MV-4-11 (cell line): ENCODE results near the gene ZC3H13.
"Not testable (repeated sequence)": the region's sequence is repeated elsewhere in the genome, so short reads cannot be mapped to it uniquely, and the experiment has no call there.

ENCODE experiments used
- DNase-seq: peaks from one replicate; lab custom pipeline; 2025; lab: John Stamatoyannopoulos, UW

ZC3H13 gene

DNA sequence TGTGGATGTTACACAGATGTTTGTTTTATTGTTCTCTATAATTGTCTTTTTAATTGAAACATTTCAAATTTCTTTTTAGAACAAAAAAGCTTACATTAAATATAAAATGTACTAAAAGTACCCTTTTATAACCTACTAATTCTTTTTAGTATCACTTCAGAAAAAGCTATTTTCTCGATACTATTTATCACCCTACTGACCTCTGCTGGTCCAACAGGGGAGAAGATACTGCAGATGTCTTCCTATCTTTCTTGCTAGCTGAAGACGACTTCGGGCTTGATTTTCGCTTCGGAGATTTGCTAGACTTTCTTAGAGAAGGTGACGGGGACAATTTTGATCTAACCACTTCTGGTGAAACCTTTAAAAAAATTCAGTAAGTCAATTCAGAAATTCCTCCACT lies 42.4 kb downstream of the ZC3H13 start:
- DNase-seq = peak; percentile 17

DNA sequence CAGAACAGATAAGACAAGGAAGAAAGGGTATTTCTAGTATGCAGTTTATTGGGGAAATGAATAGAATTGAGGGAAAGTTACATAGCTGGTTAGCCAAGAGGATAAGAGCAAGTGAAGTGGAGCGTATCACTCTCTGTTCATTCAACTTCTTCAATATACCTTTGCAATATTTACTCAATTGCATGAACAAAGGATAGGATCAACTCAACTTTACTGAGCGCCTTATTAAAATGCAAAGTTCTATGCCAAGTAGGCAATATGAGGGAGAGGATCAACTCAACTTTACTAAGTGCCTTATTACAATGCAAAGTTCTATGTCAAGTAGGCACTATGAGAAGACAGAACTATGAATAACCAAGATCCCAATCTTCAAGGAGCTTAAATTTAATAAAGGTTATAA lies 43.9 kb downstream of the ZC3H13 start:
- no peak for DNase-seq

DNA sequence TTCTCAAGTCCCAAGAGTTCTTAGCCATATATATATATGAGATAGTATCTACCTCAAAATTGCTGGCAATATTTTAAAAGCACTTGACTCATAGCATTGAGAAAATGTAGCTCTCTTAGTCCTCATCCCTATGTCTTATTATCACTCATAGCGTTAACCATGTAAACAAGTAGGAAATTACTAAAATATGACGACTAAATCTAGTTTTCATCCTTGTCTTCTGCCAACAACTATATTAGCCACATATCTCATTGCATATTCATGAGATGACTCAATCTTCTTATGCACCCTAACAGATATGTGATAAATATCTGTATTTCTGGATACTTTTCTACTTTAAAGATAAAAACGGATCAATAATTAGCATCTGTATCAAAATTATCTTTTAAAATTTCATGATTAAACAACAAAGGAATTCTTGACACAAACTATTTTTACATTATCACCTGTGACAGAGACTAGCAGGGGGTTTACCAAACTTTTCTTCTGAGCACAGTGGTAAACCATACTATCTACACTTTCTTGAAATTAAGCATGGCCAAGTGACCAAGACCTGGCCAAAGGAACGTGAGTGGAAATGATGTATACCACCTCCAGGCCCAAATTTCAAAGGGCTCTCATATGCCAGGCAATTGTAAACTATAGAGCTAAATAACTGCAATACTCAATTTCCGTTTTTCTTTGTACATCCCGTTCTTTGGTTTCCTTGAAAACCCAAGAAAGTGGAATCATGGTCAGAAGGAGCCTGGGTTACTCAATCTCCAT lies 45.7 kb downstream of the ZC3H13 start:
- peak; percentile 27 for DNase-seq

DNA sequence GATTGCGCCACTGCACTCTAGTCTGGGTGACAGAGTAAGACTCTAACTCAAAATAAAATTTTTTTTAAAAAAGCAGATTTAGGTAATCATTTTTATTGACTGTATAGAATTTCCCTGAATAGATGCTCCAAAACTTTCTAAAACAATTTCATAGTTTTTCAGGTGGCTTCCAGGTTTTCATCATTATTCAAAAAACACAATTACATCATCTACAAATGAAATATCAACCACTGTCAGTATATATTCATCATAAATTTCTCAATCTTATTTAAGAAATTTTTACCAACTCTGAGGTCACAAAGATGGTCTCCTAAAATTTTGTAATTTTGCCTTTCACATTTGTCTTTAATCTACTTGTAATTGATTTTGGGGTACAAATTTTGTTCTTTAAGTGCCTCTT lies 48.1 kb downstream of the ZC3H13 start:
- DNase-seq = no peak

GRCh38 chr13:45996631-45997030 lies 55.9 kb downstream of the ZC3H13 start:
- no peak for DNase-seq

- no peak for DNase-seq
Observed at GRCh38 chr13:45995245-45995644, 57.3 kb downstream of the ZC3H13 start.

- no peak for DNase-seq
Observed at GRCh38 chr13:45994752-45995151, 57.8 kb downstream of the ZC3H13 start.

GRCh38 chr13:45989607-45990006 lies 62.9 kb downstream of the ZC3H13 start:
- DNase-seq = no peak

DNA sequence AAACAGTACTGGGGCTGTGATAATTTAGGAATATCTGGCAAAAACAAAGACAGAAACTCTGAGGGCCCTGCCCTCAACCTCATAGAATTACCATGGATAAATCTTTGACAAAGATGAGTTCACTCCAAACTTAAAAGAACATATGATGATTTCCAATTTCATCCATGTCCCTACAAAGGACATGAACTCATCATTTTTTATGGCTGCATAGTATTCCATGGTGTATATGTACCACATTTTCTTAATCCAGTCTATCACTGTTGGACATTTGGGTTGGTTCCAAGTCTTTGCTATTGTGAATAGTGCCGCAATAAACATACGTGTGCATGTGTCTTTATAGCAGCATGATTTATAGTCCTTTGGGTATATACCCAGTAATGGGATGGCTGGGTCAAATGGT lies 71.4 kb downstream of the ZC3H13 start:
- not testable (repeated sequence) for DNase-seq

- DNase-seq = no peak
Observed at GRCh38 chr13:45975337-45975736, 77.2 kb downstream of the ZC3H13 start.

- no peak for DNase-seq
Observed at GRCh38 chr13:45974500-45974899, 78.0 kb downstream of the ZC3H13 start.

DNA sequence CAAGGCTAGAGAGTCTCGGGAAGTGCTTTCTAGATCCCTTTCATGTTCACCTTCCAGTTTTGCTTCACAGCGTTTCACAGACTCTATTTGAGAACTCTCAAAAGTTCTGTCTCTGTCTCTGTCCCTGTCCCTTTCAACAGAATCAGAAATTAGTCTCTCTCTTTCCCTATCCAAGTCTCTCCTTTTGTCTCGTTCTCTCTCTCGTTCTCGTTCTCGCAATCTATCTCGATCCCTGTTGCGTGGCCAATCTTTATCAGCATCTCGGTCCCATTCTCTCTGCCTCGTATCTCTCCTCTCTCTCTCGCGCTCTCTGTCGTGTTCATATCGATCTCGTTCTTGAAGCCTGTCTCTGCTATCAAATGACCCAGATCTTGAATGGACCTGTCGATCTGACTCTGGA lies 85.0 kb downstream of the ZC3H13 start:
- no peak for DNase-seq

- no peak for DNase-seq
Observed at GRCh38 chr13:45966715-45967114, 85.8 kb downstream of the ZC3H13 start.

DNA sequence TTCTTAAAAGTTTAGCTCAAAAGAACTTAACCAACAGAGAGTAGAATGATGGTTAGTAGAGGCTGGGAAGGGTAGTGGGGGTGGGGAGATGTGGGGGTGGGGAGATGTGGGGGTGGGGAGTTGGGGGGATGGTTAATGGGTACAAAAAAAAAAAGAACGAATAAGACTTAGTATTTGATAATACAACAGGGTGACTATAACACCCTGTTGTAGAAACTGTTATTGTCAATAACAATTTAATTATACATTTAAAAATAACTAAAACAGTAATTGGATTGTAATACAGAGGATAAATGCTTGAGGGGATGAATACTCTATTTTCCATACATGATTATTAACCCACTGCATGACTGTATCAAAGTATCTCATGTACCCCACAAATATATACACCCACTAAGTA lies 91.1 kb downstream of the ZC3H13 start:
- no peak for DNase-seq

DNA sequence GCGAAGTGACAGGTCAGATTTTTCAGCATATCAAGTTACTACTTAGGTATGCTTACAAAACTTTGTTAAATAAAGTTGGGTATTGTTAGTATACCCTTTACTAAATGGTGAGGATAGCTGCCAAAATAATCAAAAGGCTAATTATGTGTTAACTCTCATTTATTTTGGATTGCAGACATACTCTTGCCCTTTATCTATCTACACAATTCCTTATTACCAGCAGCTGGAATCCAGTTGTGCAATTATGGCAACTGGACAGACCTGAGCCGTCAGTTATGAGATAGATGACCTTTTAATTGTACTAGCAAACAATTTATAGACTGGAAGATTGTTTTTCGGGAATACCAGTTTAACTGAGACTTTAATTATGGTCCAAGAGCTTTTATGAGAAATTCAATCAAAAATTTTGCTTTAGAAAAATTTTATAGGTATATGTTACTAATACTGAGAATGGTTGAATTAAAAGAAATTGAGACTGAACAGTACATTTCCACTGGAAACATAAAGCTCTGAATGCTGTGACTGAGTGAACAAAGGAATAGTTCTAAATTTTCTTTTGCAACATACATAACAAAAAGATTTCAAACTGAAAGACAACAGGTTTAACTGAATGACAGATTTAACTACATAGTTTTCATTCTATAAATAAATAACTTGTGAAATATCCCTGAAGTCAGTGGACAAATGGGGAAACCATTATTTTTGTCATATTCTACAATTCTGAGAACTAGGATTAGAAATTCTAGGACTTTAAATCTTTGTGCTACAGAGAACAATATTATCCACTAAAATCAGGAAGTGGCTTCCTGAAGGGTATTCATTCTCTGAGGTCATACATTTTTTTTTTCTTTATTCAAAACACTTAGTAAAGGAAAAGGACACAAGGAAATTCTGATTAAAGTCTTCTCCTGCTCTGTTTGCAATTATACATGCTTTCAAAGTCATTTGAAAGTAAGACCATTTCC lies 97.4 kb downstream of the ZC3H13 start:
- DNase-seq = peak; percentile 84

GRCh38 chr13:45953082-45953481 lies 99.5 kb downstream of the ZC3H13 start:
- DNase-seq = no peak

GRCh38 chr13:45951724-45952123 lies 100.8 kb downstream of the ZC3H13 start:
- peak; percentile 28 for DNase-seq

GRCh38 chr13:45951166-45951565 lies 101.4 kb downstream of the ZC3H13 start:
- DNase-seq = no peak

GRCh38 chr13:45950386-45951000 lies 102.1 kb downstream of the ZC3H13 start:
- DNase-seq = peak; percentile 57

DNA sequence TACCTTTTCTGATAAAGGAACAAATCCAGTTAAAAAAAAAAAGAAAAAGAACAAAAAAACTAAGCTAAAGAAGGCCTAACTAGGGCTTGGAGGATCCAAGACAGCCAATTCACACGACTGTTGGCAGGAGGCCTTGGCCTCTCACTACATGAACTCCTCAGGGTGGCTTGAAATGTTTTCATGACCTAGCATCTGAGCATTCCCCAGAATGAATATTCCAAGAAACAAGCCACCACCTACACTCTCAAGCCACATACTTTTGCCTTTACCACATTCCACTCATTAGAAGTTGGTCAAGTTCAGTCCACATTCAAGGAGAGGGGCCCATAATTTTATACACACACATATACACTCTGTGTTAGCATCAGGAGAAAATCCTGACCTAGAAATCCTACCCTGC lies 103.4 kb downstream of the ZC3H13 start:
- no peak for DNase-seq

DNA sequence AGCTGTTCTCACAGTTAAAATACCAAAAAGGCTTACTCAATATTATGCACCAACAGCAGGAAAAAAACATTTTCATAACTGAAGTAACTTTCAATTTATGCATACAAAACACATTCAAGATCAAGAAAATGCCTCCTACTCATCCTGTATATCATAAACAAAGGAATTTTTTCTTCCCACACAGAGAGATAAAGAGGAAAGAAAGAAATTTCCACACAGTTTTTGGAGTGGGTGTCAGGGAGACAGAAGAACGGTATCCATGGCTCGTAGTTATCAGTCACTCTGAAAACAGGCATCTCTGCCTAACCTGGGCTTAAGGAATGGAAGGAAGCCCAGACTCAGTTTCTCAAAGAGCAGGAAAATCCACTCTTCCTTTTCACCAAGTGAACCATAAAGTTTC lies 108.6 kb downstream of the ZC3H13 start:
- DNase-seq = no peak

DNA sequence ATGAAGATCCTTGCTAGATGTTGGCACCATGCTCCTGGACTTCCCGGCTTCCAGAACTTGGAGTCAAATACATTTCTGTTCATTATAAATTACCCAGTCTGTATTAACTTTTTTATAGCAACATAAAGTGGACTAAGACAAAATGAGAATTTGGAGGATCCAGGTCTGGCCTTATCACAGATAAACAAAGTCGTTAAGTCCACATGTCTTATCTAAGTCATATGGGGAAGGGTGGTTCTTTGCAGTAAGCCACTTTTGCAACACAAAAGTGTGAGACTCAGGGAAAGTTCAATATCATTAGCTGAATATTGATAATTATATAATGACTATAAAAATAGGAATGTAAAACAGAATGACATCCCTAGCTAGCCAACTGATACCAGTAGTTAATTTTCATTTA lies 109.4 kb downstream of the ZC3H13 start:
- no peak for DNase-seq

GRCh38 chr13:45941261-45941660 lies 111.3 kb downstream of the ZC3H13 start:
- no peak for DNase-seq
